Activated naive CD4-positive, alpha-beta T cell treated with anti-CD3 and anti-CD28 coated beads for 36 hours (primary cell): ENCODE data around the gene RAB11FIP3. TPM values are rescaled to one million over a fixed set of nuclear protein-coding genes. Genes with fewer than 3 reads are reported as not detected.

Experiments
- CTCF ChIA-PET: fragments of 350-600 bp; sonication (Branson Sonifier 250); formaldehyde crosslinking; loops from one replicate; lab custom pipeline; 2021; ENCODE audit warnings: antibody characterized with exemption; lab: Charles Lee
- DNase-seq: peaks from one replicate; pipeline ENCODE4 v3.0.0-alpha.2; 2020
- H3K27ac Mint-ChIP-seq: one replicate; pipeline ENCODE4 v1.8.0; 2021; ENCODE audit warnings: mild to moderate bottlenecking, mixed read lengths
- H3K27me3 Mint-ChIP-seq: one replicate; pipeline ENCODE4 v1.8.0; 2021; ENCODE audit warnings: low read depth, mixed read lengths
- H3K36me3 Mint-ChIP-seq: one replicate; pipeline ENCODE4 v1.8.0; 2021; ENCODE audit warnings: low read depth, mixed read lengths
- H3K4me1 Mint-ChIP-seq: one replicate; pipeline ENCODE4 v1.8.0; 2021; ENCODE audit warnings: low read depth, mixed read lengths
- H3K4me3 Mint-ChIP-seq: one replicate; pipeline ENCODE4 v1.8.0; 2021; ENCODE audit warnings: mild to moderate bottlenecking, moderate library complexity, mixed read lengths
- H3K9me3 Mint-ChIP-seq: one replicate; pipeline ENCODE4 v1.8.0; 2021; ENCODE audit warnings: mixed read lengths
- intact Hi-C: fragments of 100-400 bp; cut with micrococcal nuclease; formaldehyde crosslinking; loops from one replicate; pipeline ENCODE4 v1.15.1; 2023
- total RNA-seq, 2 experiments: library from RNA; stranded (reverse); gene quantifications; one replicate each; pipeline ENCODE4 v1.2.3, GENCODE V29; 2021

Gene RAB11FIP3
- total RNA-seq, 2 experiments from 2014 or later = 15.8 to 18.2 TPM

- CTCF ChIA-PET = interaction anchor here (1.0 kb wide), 1 partner anchor 47 kb away, joined by 3 read pairs; no protein-coding TSS in a partner anchor
- intact Hi-C loops = no loop called here
- no peak overlapping the region for H3K4me3 Mint-ChIP-seq
- no peak for DNase-seq
- H3K27ac Mint-ChIP-seq = no peak overlapping the region
- no peaks in the 10 kb centered on the region for H3K27me3 Mint-ChIP-seq
- H3K36me3 Mint-ChIP-seq = no peaks in the 10 kb centered on the region
- no peaks in the 10 kb centered on the region for H3K4me1 Mint-ChIP-seq
- H3K9me3 Mint-ChIP-seq = no peaks in the 10 kb centered on the region
Measured at GRCh38 chr16:442976-443375, 17.5 kb downstream of the RAB11FIP3 start.

DNA sequence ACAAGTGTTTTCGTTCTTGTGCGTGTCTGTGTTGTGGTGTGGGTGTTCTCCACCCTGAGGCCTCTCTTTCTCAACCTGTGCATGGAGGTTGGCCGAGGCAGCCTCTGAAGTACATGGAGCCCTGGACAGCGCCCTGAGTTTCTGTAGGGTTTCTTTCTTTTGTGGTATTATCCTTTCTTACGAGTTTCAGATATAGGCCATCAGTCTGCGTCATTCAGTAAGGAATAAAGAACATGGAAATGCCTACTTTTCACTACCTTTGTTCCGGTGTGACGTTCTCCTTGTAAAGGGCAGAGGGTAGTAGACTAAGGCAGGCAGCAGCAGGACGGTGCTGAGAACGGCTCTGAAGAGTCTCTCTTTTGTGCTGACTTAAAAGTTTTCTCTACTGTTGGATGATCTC is 18.6 kb downstream of the RAB11FIP3 start:
- Mint-ChIP-seq H3K27ac (no peak overlapping the region), H3K36me3 (no peaks in the 10 kb centered on the region), H3K4me3 (no peak overlapping the region), H3K9me3 (no peaks in the 10 kb centered on the region), H3K4me1 (no peaks in the 10 kb centered on the region), H3K27me3 (no peaks in the 10 kb centered on the region)
- no peak for DNase-seq
- intact Hi-C loops = no loop called here
- CTCF ChIA-PET = no interaction called here

GRCh38 chr16:445566-445965 is 20.1 kb downstream of the RAB11FIP3 start:
- no peak overlapping the region for H3K27ac Mint-ChIP-seq
- no peaks in the 10 kb centered on the region for H3K36me3 Mint-ChIP-seq
- no peaks in the 10 kb centered on the region for H3K9me3 Mint-ChIP-seq
- no peaks in the 10 kb centered on the region for H3K27me3 Mint-ChIP-seq
- no peak for DNase-seq
- H3K4me3 Mint-ChIP-seq = no peak overlapping the region
- no peaks in the 10 kb centered on the region for H3K4me1 Mint-ChIP-seq
- intact Hi-C loops = no loop called here
- CTCF ChIA-PET = no interaction called here

- intact Hi-C loops = no loop called here
- Mint-ChIP-seq H3K4me1 (peaks cover 8% of the 10 kb centered on the region), H3K27ac (no peak overlapping the region), H3K36me3 (no peaks in the 10 kb centered on the region), H3K4me3 (no peak overlapping the region), H3K9me3 (no peaks in the 10 kb centered on the region), H3K27me3 (no peaks in the 10 kb centered on the region)
- CTCF ChIA-PET = no interaction called here
- DNase-seq = no peak
Measured at GRCh38 chr16:450385-450784, 24.9 kb downstream of the RAB11FIP3 start.

- intact Hi-C loops = no loop called here
- Mint-ChIP-seq H3K4me3 (no peak overlapping the region), H3K4me1 (peaks cover 8% of the 10 kb centered on the region), H3K27ac (no peak overlapping the region), H3K9me3 (no peaks in the 10 kb centered on the region), H3K36me3 (no peaks in the 10 kb centered on the region), H3K27me3 (no peaks in the 10 kb centered on the region)
- no peak for DNase-seq
- CTCF ChIA-PET = no interaction called here
Measured at GRCh38 chr16:450785-451512, 25.5 kb downstream of the RAB11FIP3 start.

DNA sequence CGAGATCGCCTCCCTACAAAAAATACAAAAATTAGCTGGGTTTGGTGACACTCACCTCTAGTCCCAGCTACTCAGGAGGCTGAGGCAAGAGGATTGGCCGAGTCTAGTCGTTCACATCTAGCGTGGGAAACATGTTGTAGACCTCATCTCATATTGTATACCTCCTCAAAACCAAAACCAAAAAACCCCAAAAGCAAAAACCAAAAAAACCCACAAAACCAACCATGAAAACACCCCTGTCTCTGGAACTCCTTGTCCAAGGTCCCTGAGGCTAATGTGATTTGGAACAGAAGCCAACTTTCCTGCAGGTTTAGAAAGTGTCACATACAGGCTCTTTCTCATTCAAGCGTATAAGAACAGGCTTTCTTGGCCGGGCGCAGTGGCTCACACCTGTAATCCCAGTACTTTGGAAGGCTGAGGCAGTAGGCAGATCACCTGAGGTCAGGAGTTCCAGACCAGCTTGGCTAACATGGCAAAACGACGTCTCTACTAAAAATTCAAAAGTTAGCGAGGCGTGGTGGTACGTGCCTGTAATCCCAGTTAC is 29.0 kb downstream of the RAB11FIP3 start:
- Mint-ChIP-seq H3K27me3 (no peaks in the 10 kb centered on the region), H3K4me3 (no peak overlapping the region), H3K4me1 (peaks cover 8% of the 10 kb centered on the region), H3K36me3 (no peaks in the 10 kb centered on the region), H3K27ac (no peak overlapping the region), H3K9me3 (no peaks in the 10 kb centered on the region)
- intact Hi-C loops = no loop called here
- CTCF ChIA-PET = no interaction called here
- no peak for DNase-seq

- Mint-ChIP-seq H3K4me1 (peaks cover 8% of the 10 kb centered on the region), H3K27me3 (no peaks in the 10 kb centered on the region), H3K4me3 (no peak overlapping the region), H3K9me3 (no peaks in the 10 kb centered on the region), H3K36me3 (no peaks in the 10 kb centered on the region), H3K27ac (no peak overlapping the region)
- intact Hi-C loops = no loop called here
- no peak for DNase-seq
- CTCF ChIA-PET = no interaction called here
Measured at GRCh38 chr16:455453-455852, 30.0 kb downstream of the RAB11FIP3 start.

DNA sequence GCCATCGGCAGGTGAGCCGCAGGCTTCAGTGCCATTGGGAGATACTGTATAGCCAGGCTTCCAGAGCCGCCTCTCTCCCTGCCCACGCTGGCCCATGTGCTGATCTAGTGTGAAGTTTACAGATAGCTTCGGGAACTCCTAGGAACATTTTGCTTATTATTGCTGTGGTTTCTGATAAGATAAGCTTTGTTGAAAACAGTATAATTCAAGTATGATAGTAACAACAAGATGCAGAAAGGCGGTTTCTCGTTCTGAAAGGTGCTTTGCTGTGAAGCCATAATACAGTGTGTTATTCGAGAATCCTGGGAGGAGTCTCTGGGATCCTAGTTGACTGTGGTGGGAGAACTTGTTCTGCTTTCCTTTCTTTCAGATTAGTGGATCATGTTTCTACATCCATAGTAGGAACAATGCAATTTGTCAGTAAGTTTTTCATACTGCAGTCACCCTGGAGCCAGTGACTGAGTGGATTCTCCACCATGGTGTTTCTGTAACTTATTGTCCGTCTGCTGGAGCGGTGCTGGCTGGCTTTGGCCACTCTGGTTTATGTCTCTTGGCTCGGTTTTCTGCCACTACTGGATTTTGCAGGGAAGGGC is 31.5 kb downstream of the RAB11FIP3 start:
- Mint-ChIP-seq H3K4me3 (no peak overlapping the region), H3K36me3 (peaks cover 6% of the 10 kb centered on the region), H3K27ac (no peak overlapping the region), H3K4me1 (peaks cover 8% of the 10 kb centered on the region), H3K9me3 (no peaks in the 10 kb centered on the region), H3K27me3 (no peaks in the 10 kb centered on the region)
- intact Hi-C loops = no loop called here
- CTCF ChIA-PET = no interaction called here
- DNase-seq = no peak

DNA sequence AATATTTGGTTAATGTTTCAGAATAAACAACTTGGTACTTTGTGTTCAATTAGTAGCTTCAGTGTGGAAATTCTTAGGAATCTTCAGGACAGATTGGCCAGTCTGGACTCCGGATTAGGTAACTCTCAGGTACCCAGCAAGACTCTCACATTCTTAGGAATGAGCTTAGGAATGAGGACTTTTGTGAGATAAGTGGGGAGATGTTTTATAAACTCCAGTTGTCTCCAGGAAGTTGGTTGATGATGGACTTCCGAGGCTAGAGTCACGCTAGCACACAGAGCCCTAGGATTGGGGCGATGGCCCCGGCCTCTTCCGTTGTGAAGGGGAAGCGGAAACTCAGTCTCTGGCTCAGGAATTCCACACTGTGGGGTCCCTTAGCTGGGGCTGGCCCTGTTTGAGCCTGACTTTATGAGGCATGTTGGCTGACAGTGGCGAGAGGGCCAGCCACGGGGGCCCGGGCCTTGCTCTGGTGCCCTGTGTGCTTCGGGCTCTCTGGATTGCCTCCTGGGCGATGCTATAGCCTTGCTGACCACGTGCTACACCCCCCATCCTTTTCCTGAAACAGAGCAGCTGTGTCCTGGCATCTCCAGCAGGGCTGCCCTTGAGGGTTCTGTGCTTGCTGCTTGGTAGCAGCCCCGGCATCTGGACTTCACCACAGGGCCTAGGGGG is 32.4 kb downstream of the RAB11FIP3 start:
- intact Hi-C loops = no loop called here
- Mint-ChIP-seq H3K27me3 (no peaks in the 10 kb centered on the region), H3K9me3 (no peaks in the 10 kb centered on the region), H3K36me3 (peaks cover 8% of the 10 kb centered on the region), H3K4me1 (peaks cover 8% of the 10 kb centered on the region), H3K27ac (no peak overlapping the region), H3K4me3 (no peak overlapping the region)
- CTCF ChIA-PET = no interaction called here
- no peak for DNase-seq

GRCh38 chr16:459761-460160 is 34.3 kb downstream of the RAB11FIP3 start:
- DNase-seq = no peak
- no peak overlapping the region for H3K27ac Mint-ChIP-seq
- CTCF ChIA-PET = no interaction called here
- no peak overlapping the region for H3K4me3 Mint-ChIP-seq
- intact Hi-C loops = no loop called here
- no peaks in the 10 kb centered on the region for H3K27me3 Mint-ChIP-seq
- no peaks in the 10 kb centered on the region for H3K9me3 Mint-ChIP-seq
- no peaks in the 10 kb centered on the region for H3K4me1 Mint-ChIP-seq
- peaks cover 11% of the 10 kb centered on the region for H3K36me3 Mint-ChIP-seq

DNA sequence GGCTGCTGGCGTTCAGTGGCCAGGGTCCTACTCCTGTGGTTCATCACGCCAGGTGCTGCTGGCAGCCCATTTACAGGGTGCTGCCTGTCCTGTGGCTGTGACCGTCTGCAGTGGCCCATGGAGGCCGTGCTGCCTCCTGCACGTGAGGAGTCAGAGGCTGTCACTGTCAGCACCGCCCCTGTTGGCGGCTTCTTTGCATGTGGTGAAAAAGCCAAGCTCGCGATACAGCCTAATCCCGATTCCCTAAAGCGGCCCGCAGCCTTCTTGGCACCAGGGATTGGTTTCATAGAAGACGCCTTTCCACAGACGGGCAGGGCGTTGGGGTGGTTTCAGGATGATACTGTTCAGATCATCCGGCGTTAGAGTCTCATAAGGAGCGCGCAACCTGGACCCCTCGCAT is 35.3 kb downstream of the RAB11FIP3 start:
- Mint-ChIP-seq H3K36me3 (peaks cover 11% of the 10 kb centered on the region), H3K4me1 (no peaks in the 10 kb centered on the region), H3K4me3 (no peak overlapping the region), H3K27ac (no peak overlapping the region), H3K9me3 (no peaks in the 10 kb centered on the region), H3K27me3 (no peaks in the 10 kb centered on the region)
- CTCF ChIA-PET = no interaction called here
- no peak for DNase-seq
- intact Hi-C loops = no loop called here

DNA sequence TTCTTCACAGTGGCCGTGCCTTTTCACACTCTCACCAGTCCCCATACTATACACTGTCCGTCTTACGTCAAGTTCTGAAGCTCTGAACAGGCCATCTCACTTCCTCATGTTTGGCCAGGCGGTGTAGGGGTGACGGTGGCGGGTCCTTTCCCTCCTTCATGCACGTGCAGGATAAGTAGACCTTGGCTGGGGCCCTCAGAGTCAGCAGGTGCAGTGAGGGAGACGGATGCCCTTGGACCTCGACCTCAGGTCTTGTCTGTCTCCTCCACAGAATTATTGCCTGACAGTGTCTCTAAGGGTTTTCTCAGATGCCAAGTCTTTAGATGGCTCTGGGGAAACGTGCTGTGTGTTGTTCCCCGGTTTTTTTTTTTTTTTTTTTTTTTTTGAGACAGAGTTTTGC is 37.6 kb downstream of the RAB11FIP3 start:
- Mint-ChIP-seq H3K4me1 (peaks cover 6% of the 10 kb centered on the region), H3K27ac (no peak overlapping the region), H3K4me3 (no peak overlapping the region), H3K9me3 (no peaks in the 10 kb centered on the region), H3K36me3 (peaks cover 11% of the 10 kb centered on the region), H3K27me3 (no peaks in the 10 kb centered on the region)
- DNase-seq = no peak
- intact Hi-C loops = no loop called here
- CTCF ChIA-PET = no interaction called here
